H1 (cell line): ENCODE results near the gene GPSM1. TPM values are rescaled to one million over a fixed set of nuclear protein-coding genes. Genes with fewer than 3 reads are reported as not detected.

Experiments
- CTCF ChIA-PET: fragments of 300-600 bp; sonication (Branson Sonifier 250); formaldehyde crosslinking; loops from one replicate; lab custom pipeline; 2021; ENCODE audit not compliant: partially characterized antibody; lab: Charles Lee
- POLR2A ChIA-PET: fragments of 300-600 bp; sonication (Branson Sonifier 250); formaldehyde crosslinking; loops from one replicate; lab custom pipeline; 2021; ENCODE audit warnings: inconsistent platforms; ENCODE audit not compliant: partially characterized antibody; lab: Charles Lee
- DNase-seq, 2 experiments: peaks; one replicate each; pipeline versions ENCODE4 v3.0.0 to v3.0.0-alpha.2; 2010 to 2022; ENCODE audit warnings: low spot score in 2 of 2, low read depth in 1 of 2, mixed read lengths in 1 of 2
- FAIRE-seq: peaks from 2 replicates; lab custom pipeline; 2011; peaks lifted over from hg19 to GRCh38; lab: Jason Lieb, UNC
- H2AFZ ChIP-seq: 2 replicates; pipeline ENCODE4 v1.8.1; 2012; ENCODE audit warnings: low read length, inconsistent platforms
- H2AK5ac ChIP-seq: 2 replicates; pipeline ENCODE4 v1.6.1; 2013; ENCODE audit warnings: low read depth, low read length
- H2BK120ac ChIP-seq: replicated peaks from 2 replicates; pipeline ENCODE3; 2013; ENCODE audit warnings: low read depth, low read length, inconsistent platforms
- H2BK12ac ChIP-seq: 2 replicates; pipeline ENCODE4 v1.6.1; 2013; ENCODE audit warnings: low read depth, low read length
- H2BK15ac ChIP-seq: 2 replicates; pipeline ENCODE4 v1.6.1; 2013; ENCODE audit warnings: low read length
- H2BK20ac ChIP-seq: 2 replicates; pipeline ENCODE4 v1.6.1; 2013; ENCODE audit warnings: low read length
- H2BK5ac ChIP-seq: 2 replicates; pipeline ENCODE4 v1.6.1; 2013; ENCODE audit warnings: low read depth, low read length
- H3K14ac ChIP-seq: 2 replicates; pipeline ENCODE4 v1.6.1; 2013; ENCODE audit warnings: inconsistent platforms; ENCODE audit not compliant: insufficient read length
- H3K18ac ChIP-seq: 2 replicates; pipeline ENCODE4 v1.6.1; 2013; ENCODE audit warnings: low read length; ENCODE audit errors: extremely low read depth
- H3K23ac ChIP-seq: 2 replicates; pipeline ENCODE4 v1.6.1; 2013; ENCODE audit warnings: inconsistent platforms; ENCODE audit not compliant: insufficient read length
- H3K23me2 ChIP-seq: 2 replicates; pipeline ENCODE4 v1.6.1; 2013; ENCODE audit warnings: low read depth, low read length
- H3K27ac ChIP-seq: 2 replicates; pipeline ENCODE4 v1.6.1; 2011; ENCODE audit warnings: low read depth, low read length, inconsistent platforms
- H3K27me3 ChIP-seq, 4 experiments: replicated peaks in 1 of 4; 1 replicate in 1 of 4; 2 replicates in 3 of 4; pipeline versions ENCODE4 v1.6.1 to v1.8.1; 2011 to 2013; ENCODE audit warnings: low read length in 3 of 4, mild to moderate bottlenecking in 3 of 4, inconsistent platforms in 2 of 4, mixed read lengths in 2 of 4, moderate library complexity in 1 of 4; ENCODE audit not compliant: control insufficient read depth in 3 of 4, insufficient read depth in 3 of 4; ENCODE audit errors: extremely low read depth in 1 of 4
- H3K36me3 ChIP-seq, 4 experiments: 2 replicates each; pipeline versions ENCODE4 v1.6.1 to v1.8.1; 2011 to 2013; ENCODE audit warnings: mild to moderate bottlenecking in 4 of 4, low read length in 3 of 4, moderate library complexity in 2 of 4, control low read depth in 1 of 4, inconsistent platforms in 1 of 4; ENCODE audit not compliant: insufficient read depth in 4 of 4, control insufficient read depth in 2 of 4
- H3K4ac ChIP-seq: replicated peaks from 2 replicates; pipeline ENCODE3; 2013; ENCODE audit warnings: low read length, low read depth, mixed read lengths, inconsistent platforms; ENCODE audit not compliant: insufficient read length
- H3K4me1 ChIP-seq, 4 experiments: replicated peaks in 1 of 4; 1 replicate in 1 of 4; 2 replicates in 3 of 4; pipeline versions ENCODE4 v1.6.1 to v1.8.1; 2011 to 2013; ENCODE audit warnings: low read length in 3 of 4, inconsistent platforms in 2 of 4, mixed read lengths in 1 of 4; ENCODE audit not compliant: insufficient read depth in 4 of 4, control insufficient read depth in 3 of 4
- H3K4me2 ChIP-seq, 2 experiments: 2 replicates each; pipeline versions ENCODE4 v1.6.1 to v1.8.1; 2011 to 2013; ENCODE audit warnings: low read depth in 2 of 2, low read length in 2 of 2, control low read depth in 1 of 2, inconsistent platforms in 1 of 2, mild to moderate bottlenecking in 1 of 2; ENCODE audit not compliant: insufficient read depth in 1 of 2
- H3K4me3 ChIP-seq, 4 experiments: fragments of 200-600, 300-600 bp in 1 of 4; sonication (generic), shearing (Covaris generic), sonication (Bioruptor Twin) in 1 of 4; 2 replicates each; pipeline versions ENCODE4 v1.5.1 to v1.8.1; 2011 to 2016; ENCODE audit warnings: low read length in 4 of 4, low read depth in 3 of 4, control low read depth in 2 of 4, inconsistent platforms in 2 of 4, mild to moderate bottlenecking in 2 of 4, mixed read lengths in 1 of 4, moderate library complexity in 1 of 4; ENCODE audit not compliant: insufficient read depth in 2 of 4; ENCODE audit errors: extremely low read depth in 1 of 4
- H3K56ac ChIP-seq: replicated peaks from 2 replicates; pipeline ENCODE3; 2013; ENCODE audit warnings: low read depth, mild to moderate bottlenecking, mixed read lengths, low read length, inconsistent platforms; ENCODE audit not compliant: insufficient read length
- H3K79me1 ChIP-seq: 2 replicates; pipeline ENCODE4 v1.6.1; 2013; ENCODE audit warnings: low read depth, low read length, control low read depth
- H3K79me2 ChIP-seq, 2 experiments: 2 replicates each; pipeline versions ENCODE4 v1.6.1 to v1.8.1; 2012 to 2013; ENCODE audit warnings: low read length in 2 of 2, mild to moderate bottlenecking in 2 of 2, inconsistent platforms in 1 of 2; ENCODE audit not compliant: insufficient read depth in 2 of 2, control insufficient read depth in 1 of 2
- H3K9ac ChIP-seq, 4 experiments: replicated peaks in 1 of 4; 1 replicate in 1 of 4; 2 replicates in 3 of 4; pipeline versions ENCODE4 v1.6.1 to v1.8.1; 2011 to 2013; ENCODE audit warnings: low read depth in 3 of 4, low read length in 3 of 4, control low read depth in 2 of 4, mild to moderate bottlenecking in 2 of 4, moderate library complexity in 2 of 4, inconsistent platforms in 1 of 4; ENCODE audit errors: extremely low read depth in 1 of 4
- H3K9me3 ChIP-seq, 2 experiments: 2 replicates each; pipeline versions ENCODE4 v1.6.1 to v1.8.1; 2012 to 2013; ENCODE audit warnings: mild to moderate bottlenecking in 2 of 2, moderate library complexity in 2 of 2, control low read depth in 1 of 2, inconsistent platforms in 1 of 2, low read depth in 1 of 2, low read length in 1 of 2, mixed read lengths in 1 of 2; ENCODE audit not compliant: insufficient read depth in 2 of 2
- H4K20me1 ChIP-seq, 2 experiments: replicated peaks in 1 of 2; 2 replicates each; pipeline versions ENCODE3 to v1.8.1; 2011 to 2013; ENCODE audit warnings: inconsistent platforms in 2 of 2, low read length in 2 of 2, mild to moderate bottlenecking in 1 of 2; ENCODE audit not compliant: insufficient read depth in 2 of 2, control insufficient read depth in 1 of 2
- H4K5ac ChIP-seq: 2 replicates; pipeline ENCODE4 v1.6.1; 2013; ENCODE audit warnings: low read length, low read depth, mixed read lengths, inconsistent platforms; ENCODE audit not compliant: insufficient read length
- H4K8ac ChIP-seq: 2 replicates; pipeline ENCODE4 v1.8.0; 2013; ENCODE audit warnings: mild to moderate bottlenecking, moderate library complexity, low read length, inconsistent platforms; ENCODE audit not compliant: insufficient read depth; ENCODE audit errors: extremely low read depth
- H4K91ac ChIP-seq: replicated peaks from 2 replicates; pipeline ENCODE3; 2013; ENCODE audit warnings: low read length, mixed read lengths, inconsistent platforms; ENCODE audit not compliant: insufficient read length
- ATF3 ChIP-seq: IDR thresholded peaks from 2 replicates; pipeline ENCODE4 v1.6.1; 2011; ENCODE audit warnings: low read depth, mild to moderate bottlenecking, low read length; ENCODE audit not compliant: insufficient read depth
- GABPA ChIP-seq: IDR thresholded peaks from 2 replicates; pipeline ENCODE4 v1.6.1; 2011; ENCODE audit warnings: mild to moderate bottlenecking, low read length, moderate library complexity, borderline replicate concordance; ENCODE audit not compliant: insufficient read depth
- HDAC6 ChIP-seq: IDR thresholded peaks from one replicate; pipeline ENCODE4 v1.7.1; 2012; ENCODE audit warnings: low read depth, mild to moderate bottlenecking, inconsistent platforms, low read length, moderate library complexity
- JUND ChIP-seq: IDR thresholded peaks from 2 replicates; pipeline ENCODE4 v1.6.1; 2011; ENCODE audit warnings: mild to moderate bottlenecking, improper control_type of control experiment, low read length
- MAFK ChIP-seq: IDR thresholded peaks from 2 replicates; pipeline ENCODE4 v1.6.1; 2012; ENCODE audit warnings: low read depth, mild to moderate bottlenecking, improper control_type of control experiment, low read length
- POLR2AphosphoS5 ChIP-seq: IDR thresholded peaks from 2 replicates; pipeline ENCODE4 v1.6.1; 2011; ENCODE audit warnings: low read depth, low read length
- RFX5 ChIP-seq: IDR thresholded peaks from 2 replicates; pipeline ENCODE4 v1.6.1; 2011; ENCODE audit warnings: low read depth, low read length, improper control_type of control experiment, borderline replicate concordance
- SIN3A ChIP-seq, 2 experiments: IDR thresholded peaks in 1 of 2; conservative IDR thresholded peaks in 1 of 2; 2 replicates each; pipeline ENCODE4 v1.6.1; 2011 to 2012; ENCODE audit warnings: low read length in 2 of 2, improper control_type of control experiment in 1 of 2, low read depth in 1 of 2, mild to moderate bottlenecking in 1 of 2
- SP1 ChIP-seq: IDR thresholded peaks from 2 replicates; pipeline ENCODE4 v1.6.1; 2011; ENCODE audit warnings: low read depth, low read length
- SP2 ChIP-seq: IDR thresholded peaks from 2 replicates; pipeline ENCODE4 v1.6.1; 2012; ENCODE audit warnings: mild to moderate bottlenecking, low read length, inconsistent platforms
- SP4 ChIP-seq: IDR thresholded peaks from 2 replicates; pipeline ENCODE4 v1.6.1; 2012; ENCODE audit warnings: low read length, inconsistent platforms
- SUZ12 ChIP-seq: fragments of 200-600 bp; sonication (generic); IDR thresholded peaks from 2 replicates; pipeline ENCODE4 v1.6.1; 2012; ENCODE audit warnings: mild to moderate bottlenecking, inconsistent platforms, low read length, moderate library complexity, mixed read lengths
- ZNF274 ChIP-seq: IDR thresholded peaks from 2 replicates; pipeline ENCODE4 v1.7.0; 2012; ENCODE audit warnings: low read length, borderline replicate concordance; ENCODE audit errors: extremely low read depth
- WGBS, 2 experiments: shearing (Covaris generic) in 1 of 2; methylation state at CpG; one replicate each; pipeline versions ENCODE4 v1.1.6 to v1.1.7; 2013 to 2015; ENCODE audit warnings: low lambda C conversion rate in 2 of 2, mixed read lengths in 2 of 2, inconsistent platforms in 1 of 2, low coverage in 1 of 2, missing lambda C conversion rate in 1 of 2; ENCODE audit not compliant: insufficient replicate concordance in 2 of 2, insufficient coverage in 1 of 2, insufficient read length in 1 of 2; ENCODE audit errors: extremely low coverage in 1 of 2, missing lambda C conversion rate in 1 of 2; 5-methylcytosine and 5-hydroxymethylcytosine counted together
- polyA plus RNA-seq, 7 experiments: library from polyadenylated mRNA; depleted of rRNA in 3 of 7; stranded (reverse) in 5 of 7; unstranded in 2 of 7; fragments of >200 nt in 5 of 7; fragments of 200-250 nt in 2 of 7; gene quantifications; 1 replicate in 5 of 7; 2 replicates in 1 of 7; 4 replicates in 1 of 7; pipeline versions ENCODE4 v1.2.1 to v1.2.3, GENCODE V29; 2011 to 2013; ENCODE audit warnings: missing spikeins in 2 of 7, mixed read lengths in 2 of 7
- total RNA-seq: library from RNA; stranded (reverse); fragmentation: NEBNext Ultra II Directional; extraction: Animal tissue kit (Norgen Biotek cat#: 25700); gene quantifications from 2 replicates; pipeline ENCODE4 v1.2.1, GENCODE V29; 2021

The GPSM1 gene
- total and polyA plus RNA-seq, 2 of the 8 experiments (the other 6 are each of a cell fraction or from before 2014, with no cell fraction given) = 12.8 to 18.0 TPM

- no peak overlapping the region; the same call in 1 of the 2 replicates for H3K18ac ChIP-seq
- CTCF ChIA-PET = interaction anchor here (1.3 kb wide), 1 partner anchor 28 kb away, joined by 3 read pairs; no protein-coding TSS in a partner anchor
- WGBS, 2 experiments = 95% methylated on average over 13 of the region's 18 CpGs; no CpG with 5 or more reads in 1 of the 2 experiments
- no peak for TF ChIP-seq SUZ12
- TF ChIP-seq RFX5 = no peak
- TF ChIP-seq SP1 = no peak
- TF ChIP-seq SIN3A (conservative IDR thresholded peaks at IDR 0.05 in 1 of 2, IDR thresholded peaks at IDR 0.05 in 1 of 2; ENCODE audit: low read depth in 1 of 2, low read length in 2 of 2) = no peak
- no peak for TF ChIP-seq SP2
- no peak for TF ChIP-seq HDAC6
- no peak for TF ChIP-seq JUND
- TF ChIP-seq GABPA = no peak
- TF ChIP-seq SP4 = no peak
- TF ChIP-seq POLR2AphosphoS5 = no peak
- no peak for TF ChIP-seq ZNF274
- no peak for TF ChIP-seq ATF3
- TF ChIP-seq MAFK = no peak
These were observed 13.8 kb downstream of the GPSM1 start for GRCh38 chr9:136341042-136341655.

More at GRCh38 chr9:136341042-136341655, 13.8 kb downstream of the GPSM1 start:
- no peak overlapping the region for H2BK15ac ChIP-seq
- H3K14ac ChIP-seq = no peak overlapping the region
- H3K27me3 ChIP-seq = no peaks in the 10 kb centered on the region
- H3K36me3 ChIP-seq = peaks cover 0 to 4% (median 0%) of the 10 kb centered on the region in 4 experiments; a peak in 2 of 8 replicates
- no peaks in the 10 kb centered on the region for H3K79me2 ChIP-seq
- POLR2A ChIA-PET = interaction anchor here (8.0 kb wide), 1 partner anchor 20 kb away, joined by 137 read pairs; the partner anchor contains the start of gene DNLZ
- H3K23ac ChIP-seq = no peak overlapping the region
- no peak overlapping the region for H2AFZ ChIP-seq
- H4K20me1 ChIP-seq = no peaks in the 10 kb centered on the region
- no peak overlapping the region for H4K91ac ChIP-seq
- H3K23me2 ChIP-seq = peaks cover 2% of the 10 kb centered on the region; the same call in 1 of the 2 replicates
- H4K8ac ChIP-seq = no peak overlapping the region; the same call in 1 of the 2 replicates
- no peak overlapping the region for H2BK5ac ChIP-seq
- H3K4me2 ChIP-seq = no peak overlapping the region
- peaks cover 0 to 12% (median 8%) of the 10 kb centered on the region in 4 experiments; a peak in 6 of 7 replicates for H3K4me1 ChIP-seq
- no peak overlapping the region for H3K27ac ChIP-seq
- H3K4me3 ChIP-seq = no peak overlapping the region
- DNase-seq = no peak
- H4K5ac ChIP-seq = no peak overlapping the region
- no peak for FAIRE-seq
- H3K56ac ChIP-seq = no peak overlapping the region
- H3K4ac ChIP-seq = no peak overlapping the region
- no peak overlapping the region for H3K9ac ChIP-seq
- no peak overlapping the region for H2BK12ac ChIP-seq
- H2BK20ac ChIP-seq = no peak overlapping the region
- no peak overlapping the region for H2AK5ac ChIP-seq
- H3K9me3 ChIP-seq = no peaks in the 10 kb centered on the region
- no peaks in the 10 kb centered on the region for H3K79me1 ChIP-seq
- no peak overlapping the region for H2BK120ac ChIP-seq
